Lower leg skin (tissue), 3 donors: ENCODE data around the gene PRTFDC1.

ENCODE experiments used
- POLR2A ChIP-seq, 2 donors: fragments of 450-650 bp; IDR thresholded peaks; one replicate each; pipeline ENCODE4 v1.6.1; 2016 to 2017; ENCODE audit warnings: antibody characterized with exemption in 2 of 2, mild to moderate bottlenecking in 1 of 2, moderate library complexity in 1 of 2
- TF ChIP-seq, protein P1 (sequence below), 3 donors: fragments of 450-650 bp; IDR thresholded peaks; one replicate each; pipeline ENCODE4 v1.5.1; 2016; ENCODE audit warnings: antibody characterized with exemption in 3 of 3, mild to moderate bottlenecking in 3 of 3, moderate library complexity in 2 of 3

DNA sequence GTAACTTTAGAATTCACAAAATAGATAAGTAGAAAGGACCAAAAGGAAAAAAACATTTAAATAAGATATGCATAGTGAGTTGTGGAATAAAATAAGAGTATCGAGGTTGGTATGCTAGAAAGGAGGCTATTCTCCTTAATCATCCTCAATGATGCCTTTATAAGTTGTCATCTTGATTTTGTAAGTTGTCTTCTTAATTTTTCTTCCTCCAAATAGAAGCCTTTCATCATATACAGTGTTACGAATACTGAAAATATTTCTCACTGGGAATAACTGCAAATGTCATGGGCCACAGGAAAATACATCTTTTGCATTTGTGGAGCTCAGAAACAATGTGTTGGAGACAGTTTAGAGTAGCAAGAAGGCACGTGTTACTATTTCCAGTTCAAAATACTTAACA, 31.5 kb upstream of the PRTFDC1 start:
- no peak for TF ChIP-seq POLR2A (IDR thresholded peaks at IDR 0.05)
- TF ChIP-seq, protein P1, sequence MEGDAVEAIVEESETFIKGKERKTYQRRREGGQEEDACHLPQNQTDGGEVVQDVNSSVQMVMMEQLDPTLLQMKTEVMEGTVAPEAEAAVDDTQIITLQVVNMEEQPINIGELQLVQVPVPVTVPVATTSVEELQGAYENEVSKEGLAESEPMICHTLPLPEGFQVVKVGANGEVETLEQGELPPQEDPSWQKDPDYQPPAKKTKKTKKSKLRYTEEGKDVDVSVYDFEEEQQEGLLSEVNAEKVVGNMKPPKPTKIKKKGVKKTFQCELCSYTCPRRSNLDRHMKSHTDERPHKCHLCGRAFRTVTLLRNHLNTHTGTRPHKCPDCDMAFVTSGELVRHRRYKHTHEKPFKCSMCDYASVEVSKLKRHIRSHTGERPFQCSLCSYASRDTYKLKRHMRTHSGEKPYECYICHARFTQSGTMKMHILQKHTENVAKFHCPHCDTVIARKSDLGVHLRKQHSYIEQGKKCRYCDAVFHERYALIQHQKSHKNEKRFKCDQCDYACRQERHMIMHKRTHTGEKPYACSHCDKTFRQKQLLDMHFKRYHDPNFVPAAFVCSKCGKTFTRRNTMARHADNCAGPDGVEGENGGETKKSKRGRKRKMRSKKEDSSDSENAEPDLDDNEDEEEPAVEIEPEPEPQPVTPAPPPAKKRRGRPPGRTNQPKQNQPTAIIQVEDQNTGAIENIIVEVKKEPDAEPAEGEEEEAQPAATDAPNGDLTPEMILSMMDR (IDR thresholded peaks at IDR 0.05): no peak
